ENCODE measurements around the gene WNT3.
"Not testable (repeated sequence)": the region's sequence is repeated elsewhere in the genome, so short reads cannot be mapped to it uniquely, and the experiment has no call there.

Gene WNT3

DNA sequence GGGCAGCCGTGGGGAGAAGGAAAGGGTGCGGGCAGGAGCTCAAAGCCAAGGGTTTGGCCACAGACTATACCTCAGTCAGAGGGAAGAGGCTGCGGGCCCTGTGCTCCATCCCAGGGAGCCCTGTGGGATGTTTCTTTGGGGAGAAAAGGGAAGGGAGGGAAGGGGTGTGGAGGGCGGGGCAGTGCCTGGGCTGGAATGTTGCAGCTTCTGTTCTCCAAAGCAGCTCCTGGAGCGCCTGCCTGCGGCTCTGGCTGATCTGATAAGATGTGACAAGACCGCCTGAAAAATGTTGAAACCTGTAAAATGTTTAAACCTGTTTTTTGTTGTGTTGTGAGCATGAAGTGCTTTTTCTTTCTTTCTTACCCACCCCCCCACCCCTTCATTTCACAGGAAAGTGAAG lies 32.8 kb downstream of the WNT3 start:
- DNase-seq (ENCODE audit: low read depth in 2 of 2): no peak

DNA sequence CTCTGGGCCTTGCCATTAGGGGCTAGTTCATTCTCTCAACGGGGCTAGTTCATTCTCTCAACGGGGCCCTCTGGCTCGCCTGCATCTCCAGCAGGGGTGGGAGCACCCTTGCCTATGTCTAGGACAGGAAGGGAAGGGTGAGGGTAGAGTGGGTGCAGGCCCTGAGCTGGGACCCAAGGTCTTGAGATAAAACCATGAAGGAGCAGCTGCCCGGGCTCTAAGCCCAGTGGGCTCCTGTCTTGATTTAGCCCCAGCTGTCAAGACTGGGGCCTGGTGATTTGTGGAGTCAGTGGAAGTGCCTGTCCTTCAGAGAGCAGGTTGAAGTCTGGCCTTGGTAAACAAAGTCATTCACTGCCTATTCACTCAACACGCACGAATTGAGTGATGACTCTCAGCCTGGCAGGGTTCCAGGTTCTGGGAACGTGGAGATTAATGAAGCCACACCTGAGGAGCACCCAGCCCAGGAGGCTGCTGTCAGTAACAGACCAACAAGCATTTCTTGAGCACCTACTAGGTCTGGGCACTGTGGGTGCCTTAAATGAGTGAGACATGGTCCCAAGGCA lies 35.4 kb downstream of the WNT3 start:
- DNase-seq (ENCODE audit: low read depth in 2 of 2): no peak

DNA sequence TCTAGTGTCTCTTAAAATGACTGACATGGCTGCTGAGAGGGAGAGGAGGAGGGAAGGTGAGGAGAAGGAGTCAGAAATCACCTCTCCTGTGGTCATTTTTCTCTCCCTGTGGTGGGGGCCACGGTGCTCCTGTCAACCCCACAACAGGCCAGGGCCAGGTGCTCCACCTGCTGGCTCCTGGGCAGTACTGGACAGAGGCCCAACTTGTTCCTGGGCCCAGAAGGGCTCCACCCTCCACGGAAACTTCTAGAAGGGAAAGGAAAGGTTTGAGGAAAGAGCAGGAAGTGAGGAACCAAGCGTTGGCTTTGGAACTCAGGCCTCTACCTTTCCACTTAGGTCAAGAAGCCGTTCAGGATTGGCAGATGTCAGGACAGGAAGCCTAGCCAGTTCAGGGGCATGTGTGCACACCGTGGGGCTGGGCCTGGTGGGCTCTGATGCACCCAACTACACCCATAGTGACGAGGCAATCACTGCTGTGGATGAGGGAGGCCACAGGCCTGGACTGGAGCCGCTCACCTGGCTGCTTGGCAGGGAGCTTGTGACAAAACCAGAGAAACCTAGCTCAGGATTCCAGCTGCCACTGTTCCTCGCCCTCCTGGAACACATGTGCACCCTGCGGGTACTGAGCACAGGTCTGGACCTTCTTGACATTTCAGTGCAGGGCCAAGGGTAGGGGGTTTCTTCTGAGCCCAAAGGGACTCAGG lies 36.1 kb downstream of the WNT3 start:
- DNase-seq (ENCODE audit: low read depth in 2 of 2): no peak

GRCh38 chr17:46780003-46780373 lies 38.5 kb downstream of the WNT3 start:
- DNase-seq (ENCODE audit: low read depth in 2 of 2): no peak

DNA sequence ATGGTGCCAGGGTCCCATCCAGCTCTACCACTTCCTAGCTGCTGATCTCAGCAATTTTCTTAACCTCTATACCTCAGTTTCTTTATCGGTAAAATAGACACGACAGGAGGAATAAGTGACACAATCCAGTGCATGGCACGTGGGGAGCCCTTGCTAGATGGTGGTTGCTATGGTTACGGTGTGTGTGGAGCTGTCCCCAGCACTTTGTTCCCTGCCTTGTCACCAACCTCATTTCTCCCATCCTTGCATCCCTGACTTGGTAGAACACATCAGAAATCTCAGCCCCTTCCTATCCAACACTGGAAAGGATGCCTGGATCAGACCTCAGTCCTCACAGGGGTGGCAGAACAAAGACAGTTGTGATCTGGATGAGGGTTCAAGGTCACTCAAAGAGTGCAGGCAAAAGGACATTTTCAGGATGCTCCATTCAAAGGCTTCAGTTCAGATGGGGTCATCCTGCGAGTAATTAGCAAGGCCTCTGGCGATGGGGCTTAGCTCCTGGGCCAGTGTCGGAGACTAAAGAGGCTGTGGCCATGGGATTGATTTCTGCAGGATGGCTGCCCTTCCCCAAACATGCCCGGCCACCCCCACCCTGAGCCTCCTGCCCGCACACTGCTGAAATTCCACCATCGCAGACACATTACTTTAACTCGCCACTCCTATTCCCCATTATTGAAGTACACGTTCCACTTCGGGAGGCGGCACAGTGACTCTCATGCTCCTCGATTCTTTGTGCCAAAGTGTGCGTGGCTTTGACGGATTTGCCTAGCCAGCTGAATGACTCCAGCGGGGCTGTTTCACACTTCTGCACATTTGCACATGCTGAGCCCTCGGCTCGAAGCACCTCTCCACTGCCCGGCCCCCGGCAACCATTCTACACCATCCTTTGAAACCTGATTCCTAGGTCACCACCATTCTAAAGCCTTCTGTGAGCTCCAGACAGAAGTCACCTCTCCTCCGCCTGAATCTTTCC lies 40.3 kb downstream of the WNT3 start:
- DNase-seq (ENCODE audit: low read depth in 2 of 2): no peak

DNA sequence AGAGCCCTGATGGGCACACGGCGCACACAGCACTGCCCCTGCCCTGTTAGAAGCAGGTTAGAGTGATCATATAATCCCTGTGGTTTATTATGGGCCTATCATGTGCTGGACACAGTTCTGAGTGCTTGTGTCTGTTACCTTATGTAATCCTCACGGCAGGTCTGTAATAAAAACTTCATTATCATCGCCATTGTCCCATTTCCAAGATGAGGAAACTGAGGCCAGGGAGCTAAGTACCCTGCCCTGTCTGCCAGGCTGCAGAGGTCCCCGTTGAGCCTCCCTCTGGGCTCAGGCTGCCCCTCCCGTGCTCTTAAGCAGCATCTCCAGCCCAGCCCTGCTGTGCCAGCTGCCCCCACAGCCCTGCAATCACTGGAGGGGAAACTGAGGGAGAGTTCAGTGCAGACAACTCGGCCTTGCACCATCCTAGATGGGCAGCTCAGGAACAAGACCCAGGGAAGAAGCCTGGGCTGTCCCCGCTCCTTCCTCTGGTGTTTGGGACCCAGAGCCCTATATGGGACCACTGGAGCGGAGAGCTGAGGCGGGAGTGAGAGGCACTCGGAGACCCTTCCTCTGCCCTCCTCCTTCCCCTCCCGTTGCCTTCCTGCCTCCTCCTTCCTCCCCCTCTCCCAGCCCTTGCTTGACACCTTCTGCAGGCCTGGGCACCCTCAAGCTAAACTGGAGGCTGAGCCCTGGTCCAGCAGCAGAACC lies 42.0 kb downstream of the WNT3 start:
- no peak for DNase-seq (ENCODE audit: low read depth in 2 of 2)

GRCh38 chr17:46774108-46774737 lies 44.3 kb downstream of the WNT3 start:
- no peak for DNase-seq (ENCODE audit: low read depth in 2 of 2)

DNA sequence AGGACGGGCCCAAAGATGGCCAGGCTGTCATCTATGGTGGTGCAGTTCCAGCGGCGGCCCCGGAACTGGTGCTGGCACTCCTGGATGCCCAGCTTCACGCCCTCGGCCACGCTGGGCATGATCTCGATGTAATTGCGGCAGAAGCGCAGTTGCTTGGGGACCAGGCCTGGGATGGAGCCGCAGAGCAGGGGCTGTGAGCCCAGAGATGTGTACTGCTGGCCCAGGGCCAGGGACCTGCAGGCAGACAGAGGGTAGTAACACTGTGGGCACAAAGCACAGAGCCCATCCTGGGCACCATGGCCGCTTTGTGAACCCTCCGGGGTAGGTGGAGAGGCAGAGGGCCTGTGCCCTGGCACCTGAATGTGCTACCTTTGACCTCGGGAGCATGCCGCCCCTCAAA lies 44.8 kb downstream of the WNT3 start:
- no peak for DNase-seq (ENCODE audit: low read depth in 2 of 2)

- DNase-seq (ENCODE audit: low read depth in 2 of 2): no peak
Measured at GRCh38 chr17:46773221-46773605, 45.3 kb downstream of the WNT3 start.

- DNase-seq (ENCODE audit: low read depth in 2 of 2): no peak
Measured at GRCh38 chr17:46772475-46773220, 45.8 kb downstream of the WNT3 start.

DNA sequence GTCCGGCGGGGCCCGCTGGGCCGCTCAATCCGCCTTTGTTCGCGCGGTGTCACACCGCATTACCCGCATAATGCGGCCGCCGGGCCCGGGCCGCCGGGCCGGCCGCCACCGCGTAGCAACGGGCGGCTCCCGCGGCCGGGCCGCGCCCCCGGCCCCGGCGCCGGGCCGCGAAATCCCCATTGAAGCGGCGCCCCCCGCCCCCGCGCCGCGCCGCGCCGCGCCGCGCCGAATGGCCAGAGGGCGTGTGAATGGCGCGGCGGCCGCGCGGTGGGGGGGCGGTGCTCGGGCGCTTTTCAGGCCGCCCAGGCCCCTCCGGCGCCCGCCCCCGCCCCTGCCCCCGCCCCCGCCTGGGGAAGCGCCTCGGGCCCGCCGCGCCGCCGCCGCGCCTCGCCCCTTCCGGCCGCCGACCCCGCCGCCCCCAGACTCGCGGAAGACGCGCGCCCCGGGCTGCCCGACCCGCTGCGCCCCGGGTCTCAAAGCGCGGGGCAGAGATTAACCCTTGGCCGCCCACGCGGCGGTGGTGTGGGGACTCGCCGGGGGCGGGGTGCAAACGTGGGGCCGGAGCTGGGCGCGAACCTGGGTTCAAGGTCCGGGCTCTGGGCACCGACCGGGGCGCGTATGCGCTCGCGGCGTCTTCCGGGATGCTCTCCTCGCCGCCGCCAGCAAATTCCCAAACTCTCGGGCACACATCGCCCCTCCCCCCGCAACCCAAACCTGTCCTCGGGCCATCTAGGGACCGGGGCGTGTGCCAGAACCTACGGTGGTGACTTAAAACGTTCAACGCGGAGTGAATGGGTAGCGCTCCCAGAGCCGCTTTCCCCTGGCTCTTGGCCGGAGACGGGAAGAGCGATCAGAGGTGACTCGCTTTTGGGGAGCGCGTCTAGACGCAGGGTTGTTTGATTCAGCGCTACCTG lies 46.7 kb downstream of the WNT3 start:
- DNase-seq (ENCODE audit: low read depth in 2 of 2): no peak

DNA sequence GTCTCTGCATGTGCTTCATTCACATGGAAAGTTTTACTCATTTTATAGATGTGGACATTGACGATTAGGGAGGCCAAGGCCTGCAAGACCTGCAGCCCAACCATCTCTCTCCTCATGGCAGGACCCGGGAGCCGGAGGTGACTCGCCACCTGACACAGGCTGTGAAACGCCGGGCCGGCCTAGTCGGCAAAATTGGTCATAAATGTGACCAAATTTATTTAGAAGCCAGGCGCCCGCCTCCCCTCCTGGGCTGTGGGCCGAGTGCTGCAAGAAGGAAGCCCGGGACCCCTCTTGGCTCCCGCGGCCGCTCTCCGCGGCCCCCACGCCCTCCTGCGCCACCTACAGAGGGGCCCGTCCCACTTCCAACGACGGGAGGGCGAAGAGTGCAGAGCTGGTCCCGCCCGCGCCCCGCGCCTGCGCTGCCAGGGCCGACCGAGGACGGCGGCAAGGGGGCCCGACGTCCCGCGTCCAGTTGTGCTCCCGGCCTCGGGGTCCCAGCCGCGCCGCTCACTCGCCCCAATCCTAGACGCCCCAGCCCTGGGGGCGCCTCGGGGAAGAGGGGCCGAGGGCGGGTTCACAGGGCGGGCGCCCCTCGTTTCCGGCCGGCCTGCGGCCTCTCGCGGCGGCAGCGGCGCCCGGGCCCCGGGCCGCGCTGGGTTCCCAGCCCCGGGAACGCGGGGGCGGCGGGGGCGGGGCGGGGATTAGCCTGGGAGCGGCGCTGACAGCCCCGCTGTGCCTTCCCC lies 47.5 kb downstream of the WNT3 start:
- DNase-seq (ENCODE audit: low read depth in 2 of 2): no peak

GRCh38 chr17:46770439-46770817 lies 48.1 kb downstream of the WNT3 start:
- no peak for DNase-seq (ENCODE audit: low read depth in 2 of 2)

- DNase-seq (ENCODE audit: low read depth in 2 of 2): no peak
Measured at GRCh38 chr17:46769531-46770438, 48.7 kb downstream of the WNT3 start.

DNA sequence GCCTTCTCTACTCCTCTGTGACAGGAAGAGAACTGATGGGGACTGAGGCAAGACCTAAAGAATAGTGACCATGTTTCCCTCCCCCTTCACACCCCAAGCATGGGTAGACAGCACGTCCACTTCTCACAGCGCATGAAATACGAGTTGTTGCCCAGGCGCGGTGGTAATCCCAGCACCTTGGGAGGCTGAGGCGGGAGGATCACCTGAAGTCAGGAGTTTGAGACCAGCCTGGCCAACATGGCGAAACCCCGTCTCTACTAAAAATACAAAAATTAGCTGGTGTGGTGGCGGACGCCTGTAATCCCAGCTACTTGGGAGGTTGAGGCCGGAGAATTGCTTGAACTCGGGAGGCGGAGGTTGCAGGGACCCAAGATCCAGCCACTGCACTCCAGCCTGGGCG lies 49.6 kb downstream of the WNT3 start:
- DNase-seq (ENCODE audit: low read depth in 2 of 2): not testable (repeated sequence)

DNA sequence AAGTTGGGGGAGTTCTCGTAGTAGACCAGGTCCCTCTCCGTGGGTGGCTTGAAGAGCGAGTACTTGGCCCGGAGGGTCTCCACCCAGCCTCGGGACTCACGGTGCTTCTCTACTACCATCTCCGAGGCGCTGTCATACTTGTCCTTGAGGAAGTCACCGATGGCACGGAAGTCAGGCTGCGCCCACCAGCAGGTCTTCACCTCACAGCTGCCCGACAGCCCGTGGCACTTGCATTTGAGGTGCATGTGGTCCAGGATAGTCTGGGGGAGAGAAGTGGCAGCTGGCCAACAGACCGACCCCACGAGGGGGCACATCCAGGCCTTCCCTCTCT lies 50.0 kb downstream of the WNT3 start:
- no peak for DNase-seq (ENCODE audit: low read depth in 2 of 2)

DNA sequence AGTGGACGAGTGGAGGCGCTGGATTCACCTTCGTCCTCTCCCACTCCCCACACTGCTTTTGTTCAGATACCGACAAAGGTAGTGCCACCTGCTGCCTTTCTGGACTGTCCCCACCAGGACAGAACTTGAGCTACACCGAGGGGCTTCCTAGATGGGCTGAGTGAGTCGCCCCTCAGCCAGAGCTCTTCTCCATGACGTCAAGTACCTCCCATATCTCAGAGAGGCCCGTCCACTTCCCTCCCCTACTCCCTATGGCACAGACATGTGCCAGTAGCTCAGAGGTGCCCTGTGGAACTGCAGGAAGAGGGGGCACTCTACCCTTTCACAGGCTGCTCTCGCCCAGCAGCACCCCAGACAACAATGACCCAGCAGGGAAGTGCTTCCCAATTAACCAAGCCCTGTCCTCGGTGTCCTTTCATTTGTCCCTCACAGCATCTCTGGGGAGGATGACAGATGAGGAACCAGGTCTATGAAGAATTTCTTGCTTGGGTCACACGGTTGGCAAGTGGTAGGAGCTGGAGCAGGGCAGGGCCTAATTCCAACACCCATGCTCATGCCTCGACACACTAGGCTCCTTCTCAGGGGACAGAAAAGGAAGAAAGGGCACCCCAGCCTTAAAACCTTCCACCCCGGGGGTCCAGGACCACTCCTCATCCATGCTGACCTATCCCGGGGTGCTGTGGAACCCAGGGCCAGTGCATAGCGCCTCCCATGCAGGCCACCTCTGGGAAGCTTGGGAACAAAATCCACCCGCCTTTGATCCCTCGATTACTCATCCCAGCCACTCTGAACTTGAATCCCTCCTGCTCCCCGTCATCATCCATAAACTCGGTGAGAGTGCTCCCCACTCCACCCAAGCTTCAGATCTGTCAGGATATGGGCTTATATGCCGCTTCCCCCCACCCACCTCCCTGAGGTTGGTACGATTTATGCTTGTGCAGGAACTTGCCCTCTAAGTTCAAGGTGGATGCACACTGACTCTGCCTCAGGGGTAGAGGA lies 51.7 kb downstream of the WNT3 start:
- DNase-seq (ENCODE audit: low read depth in 2 of 2): no peak
